HG03432 (cell line): ENCODE results near the gene NTN3.

Experiments used
- ATAC-seq: cut with Tn5 transposase; IDR thresholded peaks from one replicate; pipeline ENCODE4 v1.9.1; 2021; ENCODE audit warnings: mild to moderate bottlenecking, moderate library complexity; ENCODE audit not compliant: unreplicated experiment

The NTN3 gene

GRCh38 chr16:2495041-2495440 lies 23.9 kb downstream of the NTN3 start:
- ATAC-seq = no peak

- ATAC-seq = no peak
These were observed 25.4 kb downstream of the NTN3 start for GRCh38 chr16:2496223-2497115.

GRCh38 chr16:2497116-2497630 lies 26.1 kb downstream of the NTN3 start:
- ATAC-seq = no peak

DNA sequence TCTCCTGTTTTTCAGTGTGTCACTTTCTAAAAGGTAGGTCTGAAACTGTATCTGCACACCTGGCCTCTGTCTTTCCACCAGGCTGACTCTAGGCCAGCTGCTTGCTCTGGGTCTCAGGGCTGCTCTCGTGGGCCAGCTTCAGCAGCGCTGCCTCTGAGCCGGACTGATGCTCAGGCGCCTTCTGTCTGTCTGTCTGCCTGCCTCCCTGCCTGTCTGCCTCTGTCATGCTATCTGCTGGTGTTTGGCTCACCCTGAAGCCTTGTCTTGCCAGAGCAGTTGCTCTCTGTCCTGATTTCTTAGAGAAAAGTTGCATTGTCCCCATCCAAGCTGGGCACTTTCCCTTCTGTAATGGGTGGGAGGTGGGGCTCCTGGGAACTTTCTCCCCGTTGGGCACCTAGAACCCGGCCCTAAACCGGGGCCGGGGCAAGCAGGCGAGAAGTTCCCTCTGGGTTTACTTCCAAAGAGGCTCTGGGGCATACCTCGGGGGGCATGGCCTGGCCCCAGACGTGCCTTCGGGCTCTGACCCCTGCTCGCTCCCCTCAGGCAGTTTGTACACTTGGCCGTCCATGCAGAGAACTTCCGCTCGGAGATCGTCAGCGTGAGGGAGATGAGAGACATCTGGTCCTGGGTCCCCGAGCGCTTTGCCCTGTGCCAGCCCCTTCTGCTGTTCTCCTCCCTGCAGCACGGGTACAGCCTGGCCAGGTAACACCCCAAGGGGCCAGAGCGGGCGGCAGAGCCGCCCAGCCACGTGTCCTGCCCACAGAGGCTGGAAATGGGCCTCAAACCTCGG lies 26.8 kb downstream of the NTN3 start:
- ATAC-seq = no peak

GRCh38 chr16:2498531-2499253 lies 27.6 kb downstream of the NTN3 start:
- ATAC-seq = no peak

DNA sequence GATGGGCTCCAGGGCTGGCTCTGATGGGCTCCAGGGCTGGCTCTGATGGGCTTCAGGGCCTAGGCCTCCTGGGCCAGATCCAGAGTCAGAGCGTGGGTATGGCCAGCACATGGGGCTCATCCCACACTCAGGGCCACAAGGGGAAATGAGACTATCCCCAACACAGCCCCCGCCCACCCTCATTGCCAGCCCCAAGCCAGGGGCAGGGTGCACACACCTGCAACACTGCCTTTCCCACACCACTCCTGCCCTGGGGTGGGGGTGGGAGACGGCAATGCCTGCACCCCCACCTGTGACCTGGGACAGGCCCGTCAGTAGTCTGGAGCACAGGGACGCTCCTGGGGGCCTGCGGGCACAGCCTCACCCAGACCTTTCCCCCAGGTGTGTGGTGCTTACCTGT lies 28.4 kb downstream of the NTN3 start:
- no peak for ATAC-seq

DNA sequence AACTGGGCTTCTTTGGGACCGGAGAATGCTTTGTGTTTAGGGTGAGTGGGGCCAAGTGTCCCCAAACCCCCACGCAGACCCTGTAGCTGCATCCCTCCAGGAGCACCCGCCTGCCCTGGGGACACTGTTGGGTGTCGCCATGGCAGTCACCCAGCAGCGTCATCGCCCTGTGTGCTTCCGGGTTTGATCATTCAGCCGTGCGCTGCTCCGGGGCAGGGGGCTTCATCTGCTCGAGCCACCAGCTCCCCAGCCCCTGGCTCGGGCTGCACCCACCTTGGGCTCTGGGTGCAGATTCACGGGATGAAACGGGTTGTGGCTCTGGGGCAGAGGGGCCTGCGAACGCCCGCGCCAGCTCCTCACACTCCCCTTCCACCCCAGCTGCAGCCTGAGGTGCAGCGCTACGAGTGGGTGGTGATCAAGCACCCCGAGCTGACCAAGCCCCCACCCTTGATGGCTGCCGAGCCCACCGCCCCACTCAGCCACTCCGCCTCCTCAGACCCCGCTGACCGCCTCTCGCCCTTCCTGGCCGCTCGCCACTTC lies 28.9 kb downstream of the NTN3 start:
- no peak for ATAC-seq

- no peak for ATAC-seq
These were observed 29.4 kb downstream of the NTN3 start for GRCh38 chr16:2500430-2500917.

DNA sequence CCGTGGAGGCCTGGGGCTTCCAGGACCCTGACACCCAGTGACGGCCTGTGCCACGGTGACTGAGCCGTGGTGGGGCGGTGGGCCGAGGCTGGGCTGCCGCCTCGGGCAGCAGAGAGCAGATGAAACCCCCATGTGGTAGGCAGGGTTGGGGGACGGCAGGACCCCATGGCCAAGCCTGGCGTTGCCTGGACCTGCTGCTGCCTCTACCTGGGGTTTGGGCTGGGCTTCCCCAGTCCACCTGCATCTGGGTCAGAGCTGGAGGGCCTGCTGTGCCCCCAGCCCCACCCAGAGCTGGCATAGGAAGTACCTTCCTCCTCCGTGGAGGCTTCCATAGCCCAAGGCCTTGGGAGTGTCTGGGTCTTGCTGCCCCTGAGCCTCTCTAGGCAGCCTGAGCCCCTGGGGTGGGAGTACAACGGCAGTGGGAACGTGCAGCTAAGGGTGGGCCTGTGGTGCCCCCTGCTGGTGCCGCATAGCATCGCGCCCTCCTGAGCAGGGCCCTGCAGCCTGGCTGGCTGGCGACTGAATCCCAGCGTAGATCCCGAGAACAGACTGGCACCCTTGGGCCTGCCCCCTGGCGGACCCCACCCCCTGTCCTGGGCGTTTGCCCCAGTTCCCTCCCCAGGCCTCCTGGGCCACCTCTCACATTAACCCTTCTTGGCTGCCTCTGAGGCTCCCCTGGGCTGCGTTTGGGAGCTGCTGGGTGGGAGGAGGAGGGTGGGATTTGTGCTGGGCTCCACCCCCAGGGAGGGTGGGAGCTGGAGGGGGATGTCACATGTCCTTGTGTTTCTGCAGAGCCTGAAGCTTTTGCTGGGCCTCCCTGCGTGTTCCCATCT lies 30.0 kb downstream of the NTN3 start:
- ATAC-seq = peak; percentile 58

DNA sequence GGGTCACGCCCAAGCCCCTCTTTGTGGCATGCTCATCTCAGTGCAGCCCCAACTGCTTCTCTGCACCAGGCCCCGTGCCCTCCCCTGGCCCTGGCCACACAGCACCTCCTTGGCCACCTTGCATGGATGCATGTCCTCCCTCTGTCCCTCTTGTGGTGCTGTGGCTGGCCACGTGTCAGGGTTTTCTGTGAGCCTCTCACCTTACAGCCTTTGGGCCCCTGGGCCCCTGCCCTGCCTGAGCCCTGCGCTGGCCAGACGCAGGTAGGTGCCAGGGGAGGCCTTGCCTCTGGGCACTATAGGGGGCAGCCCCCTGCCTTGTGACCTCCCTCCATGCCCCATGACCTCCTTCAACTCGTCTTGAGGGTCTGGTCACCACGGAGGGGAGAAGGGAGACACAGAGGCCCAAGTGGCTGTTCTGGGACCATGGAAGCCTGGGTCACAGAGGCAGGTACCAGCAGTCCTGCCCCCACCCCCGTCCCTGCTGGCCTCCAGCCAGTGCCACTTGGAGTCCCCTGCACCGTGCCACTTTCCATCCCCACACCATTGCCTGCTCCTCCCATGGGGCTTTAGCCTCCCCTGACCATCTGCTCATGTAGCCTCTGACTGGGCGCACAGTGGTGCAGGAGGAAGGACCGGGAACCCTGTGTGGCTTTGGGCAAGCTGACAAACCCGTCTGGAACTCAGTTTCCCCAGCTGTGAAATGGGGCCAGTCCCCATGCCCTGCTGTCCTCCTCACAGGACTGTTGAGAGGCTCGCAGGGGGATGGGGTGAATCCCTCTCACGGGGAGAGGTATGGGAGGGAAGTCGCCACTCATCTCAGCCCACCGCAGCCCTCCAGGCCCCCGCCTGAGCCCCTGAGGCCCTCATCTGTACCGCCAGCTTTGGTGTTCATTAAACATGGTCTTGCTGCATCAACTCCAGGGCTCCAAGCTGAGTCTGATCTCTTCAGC lies 31.1 kb downstream of the NTN3 start:
- no peak for ATAC-seq

DNA sequence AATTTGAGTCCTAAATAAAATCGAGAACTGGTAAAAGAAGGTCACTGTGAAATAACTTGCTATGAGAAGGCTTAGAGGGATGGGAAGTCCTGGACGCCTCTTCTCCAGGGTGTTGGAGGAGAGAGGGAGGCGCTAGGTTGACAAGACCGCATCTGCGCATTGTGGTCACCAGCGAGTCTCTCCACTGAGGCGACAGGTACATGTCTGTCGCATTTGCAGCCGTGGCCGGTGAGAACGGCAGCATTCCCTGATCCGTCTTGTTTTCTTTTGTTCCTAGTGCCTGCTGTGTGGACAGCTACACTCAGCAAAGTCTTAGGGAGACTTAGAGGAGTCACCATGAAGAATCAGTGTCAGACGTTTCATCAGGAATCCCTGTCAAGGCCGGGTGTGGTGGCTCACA lies 34.6 kb downstream of the NTN3 start:
- no peak for ATAC-seq

- ATAC-seq = no peak
These were observed 36.1 kb downstream of the NTN3 start for GRCh38 chr16:2507052-2507659.

DNA sequence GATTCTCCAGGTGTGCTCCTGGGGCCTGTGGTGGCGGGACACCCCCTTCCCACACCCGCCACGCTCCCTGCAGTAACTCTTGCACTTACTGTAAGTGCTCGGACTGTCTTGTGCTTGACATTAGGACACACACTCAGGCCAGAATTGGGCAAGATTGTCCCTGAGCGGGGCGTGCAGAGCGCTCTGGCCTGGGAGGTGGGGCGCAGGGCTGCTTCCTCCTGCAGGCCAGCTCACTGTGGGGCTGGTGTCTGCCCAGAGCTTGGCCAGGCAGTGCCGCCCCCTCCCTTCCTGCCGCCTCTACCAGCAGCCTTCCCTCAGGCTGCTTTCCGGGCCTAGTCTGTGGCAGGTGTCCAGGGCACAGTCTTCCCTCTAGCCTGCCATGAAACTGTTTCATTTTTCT lies 36.6 kb downstream of the NTN3 start:
- no peak for ATAC-seq

- no peak for ATAC-seq
These were observed 37.8 kb downstream of the NTN3 start for GRCh38 chr16:2508722-2509400.

DNA sequence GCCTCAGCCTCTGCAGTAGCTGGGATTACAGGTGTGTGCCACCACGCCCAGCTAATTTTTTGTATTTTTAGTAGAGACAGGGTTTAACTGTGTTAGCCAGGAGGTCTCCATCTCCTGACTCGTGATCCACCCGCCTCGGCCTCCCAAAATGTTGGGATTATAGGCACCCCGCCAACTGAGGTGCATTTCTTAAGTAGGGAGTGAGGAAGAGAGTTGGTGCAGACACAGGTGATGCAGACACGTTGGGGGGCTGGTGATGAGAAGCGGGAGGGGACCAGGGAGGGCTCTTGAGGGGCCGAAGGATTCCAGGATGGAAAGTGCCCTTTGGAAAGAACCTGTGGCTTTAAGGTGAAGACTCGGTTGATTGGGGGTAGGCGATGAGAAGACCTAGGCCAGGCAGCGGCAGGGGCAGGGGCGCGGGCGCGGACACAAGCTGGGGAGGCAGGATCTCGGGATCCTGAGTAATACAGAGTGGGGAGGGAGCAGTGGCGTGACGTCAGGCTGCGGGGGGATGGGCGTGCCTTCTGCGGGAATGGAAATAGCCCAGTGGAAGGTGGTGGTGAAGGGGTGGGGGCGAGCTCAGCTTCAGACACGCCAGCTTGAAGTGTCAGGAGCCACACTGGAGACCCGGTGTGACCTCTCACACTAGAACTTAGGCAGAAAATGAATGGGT lies 40.2 kb downstream of the NTN3 start:
- ATAC-seq = no peak

DNA sequence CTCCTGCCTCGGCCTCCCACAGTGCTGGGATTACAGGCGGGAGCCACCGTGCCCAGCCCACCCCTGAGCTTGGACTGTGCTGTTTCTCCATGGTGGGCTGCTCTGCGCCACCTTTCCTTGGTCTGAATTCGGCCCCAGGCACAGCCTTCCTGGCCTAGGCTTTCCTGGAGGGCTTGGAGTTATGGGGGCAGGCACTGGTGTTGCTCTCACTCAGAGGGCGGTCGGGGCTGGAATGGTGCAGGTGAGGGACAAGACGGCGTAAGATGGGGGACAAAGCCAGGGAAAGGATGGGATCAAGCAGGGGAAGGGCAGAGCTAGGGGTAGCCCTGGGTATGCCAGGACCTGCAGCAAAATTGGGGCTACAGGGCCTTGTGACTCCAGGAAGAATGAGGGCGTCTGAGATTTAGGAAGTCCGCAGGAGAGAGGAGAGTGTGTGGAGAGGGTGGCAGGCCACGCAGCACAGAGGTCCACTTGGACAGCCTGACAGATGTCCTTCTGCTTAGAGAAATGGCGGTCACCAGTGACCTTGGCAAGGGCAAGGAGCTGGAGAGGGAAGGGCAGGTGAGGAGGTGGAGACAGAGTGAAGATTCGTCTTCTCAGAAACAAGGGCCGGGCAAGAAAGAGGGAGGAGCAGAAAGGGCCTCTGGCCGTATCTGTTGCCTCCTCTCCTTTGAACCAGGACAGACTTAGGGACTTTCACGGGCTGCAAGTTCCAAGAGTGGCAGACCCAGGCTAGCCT lies 41.1 kb downstream of the NTN3 start:
- ATAC-seq = no peak
